Ishikawa (cell line): ENCODE results near the gene ORC6.

Experiments
- EP300 ChIP-seq: IDR thresholded peaks from 2 replicates; pipeline ENCODE4 v1.6.1; 2012; ENCODE audit warnings: borderline replicate concordance
- FOXM1 ChIP-seq: IDR thresholded peaks from 2 replicates; pipeline ENCODE4 v1.6.1; 2012; ENCODE audit warnings: low read depth, borderline replicate concordance
- RAD21 ChIP-seq: IDR thresholded peaks from 2 replicates; pipeline ENCODE4 v1.6.1; 2012; ENCODE audit warnings: low read depth
- TAF1 ChIP-seq: IDR thresholded peaks from 2 replicates; pipeline ENCODE4 v1.6.1; 2012; ENCODE audit warnings: low read depth, mild to moderate bottlenecking
- USF1 ChIP-seq: IDR thresholded peaks from 2 replicates; pipeline ENCODE4 v1.6.1; 2012
- TF ChIP-seq, protein P1 (sequence below): IDR thresholded peaks from 2 replicates; pipeline ENCODE4 v1.6.1; 2012; ENCODE audit warnings: low read depth, mild to moderate bottlenecking

- TF ChIP-seq RAD21, result no peak
- TF ChIP-seq TAF1, result no peak
- TF ChIP-seq USF1, result no peak
- no peak for TF ChIP-seq EP300
- TF ChIP-seq, protein P1, sequence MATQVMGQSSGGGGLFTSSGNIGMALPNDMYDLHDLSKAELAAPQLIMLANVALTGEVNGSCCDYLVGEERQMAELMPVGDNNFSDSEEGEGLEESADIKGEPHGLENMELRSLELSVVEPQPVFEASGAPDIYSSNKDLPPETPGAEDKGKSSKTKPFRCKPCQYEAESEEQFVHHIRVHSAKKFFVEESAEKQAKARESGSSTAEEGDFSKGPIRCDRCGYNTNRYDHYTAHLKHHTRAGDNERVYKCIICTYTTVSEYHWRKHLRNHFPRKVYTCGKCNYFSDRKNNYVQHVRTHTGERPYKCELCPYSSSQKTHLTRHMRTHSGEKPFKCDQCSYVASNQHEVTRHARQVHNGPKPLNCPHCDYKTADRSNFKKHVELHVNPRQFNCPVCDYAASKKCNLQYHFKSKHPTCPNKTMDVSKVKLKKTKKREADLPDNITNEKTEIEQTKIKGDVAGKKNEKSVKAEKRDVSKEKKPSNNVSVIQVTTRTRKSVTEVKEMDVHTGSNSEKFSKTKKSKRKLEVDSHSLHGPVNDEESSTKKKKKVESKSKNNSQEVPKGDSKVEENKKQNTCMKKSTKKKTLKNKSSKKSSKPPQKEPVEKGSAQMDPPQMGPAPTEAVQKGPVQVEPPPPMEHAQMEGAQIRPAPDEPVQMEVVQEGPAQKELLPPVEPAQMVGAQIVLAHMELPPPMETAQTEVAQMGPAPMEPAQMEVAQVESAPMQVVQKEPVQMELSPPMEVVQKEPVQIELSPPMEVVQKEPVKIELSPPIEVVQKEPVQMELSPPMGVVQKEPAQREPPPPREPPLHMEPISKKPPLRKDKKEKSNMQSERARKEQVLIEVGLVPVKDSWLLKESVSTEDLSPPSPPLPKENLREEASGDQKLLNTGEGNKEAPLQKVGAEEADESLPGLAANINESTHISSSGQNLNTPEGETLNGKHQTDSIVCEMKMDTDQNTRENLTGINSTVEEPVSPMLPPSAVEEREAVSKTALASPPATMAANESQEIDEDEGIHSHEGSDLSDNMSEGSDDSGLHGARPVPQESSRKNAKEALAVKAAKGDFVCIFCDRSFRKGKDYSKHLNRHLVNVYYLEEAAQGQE, result no peak
- TF ChIP-seq FOXM1, result no peak
Observed at GRCh38 chr16:46718214-46718613, 28.8 kb downstream of the ORC6 start.
